GM19395 (cell line): ENCODE measurements around the gene MGST1.

ENCODE experiments used
- ATAC-seq: cut with Tn5 transposase; IDR thresholded peaks from one replicate; pipeline ENCODE4 v1.9.1; 2021; ENCODE audit warnings: mild to moderate bottlenecking, moderate library complexity; ENCODE audit not compliant: unreplicated experiment

MGST1 gene, protein sequence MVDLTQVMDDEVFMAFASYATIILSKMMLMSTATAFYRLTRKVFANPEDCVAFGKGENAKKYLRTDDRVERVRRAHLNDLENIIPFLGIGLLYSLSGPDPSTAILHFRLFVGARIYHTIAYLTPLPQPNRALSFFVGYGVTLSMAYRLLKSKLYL

DNA sequence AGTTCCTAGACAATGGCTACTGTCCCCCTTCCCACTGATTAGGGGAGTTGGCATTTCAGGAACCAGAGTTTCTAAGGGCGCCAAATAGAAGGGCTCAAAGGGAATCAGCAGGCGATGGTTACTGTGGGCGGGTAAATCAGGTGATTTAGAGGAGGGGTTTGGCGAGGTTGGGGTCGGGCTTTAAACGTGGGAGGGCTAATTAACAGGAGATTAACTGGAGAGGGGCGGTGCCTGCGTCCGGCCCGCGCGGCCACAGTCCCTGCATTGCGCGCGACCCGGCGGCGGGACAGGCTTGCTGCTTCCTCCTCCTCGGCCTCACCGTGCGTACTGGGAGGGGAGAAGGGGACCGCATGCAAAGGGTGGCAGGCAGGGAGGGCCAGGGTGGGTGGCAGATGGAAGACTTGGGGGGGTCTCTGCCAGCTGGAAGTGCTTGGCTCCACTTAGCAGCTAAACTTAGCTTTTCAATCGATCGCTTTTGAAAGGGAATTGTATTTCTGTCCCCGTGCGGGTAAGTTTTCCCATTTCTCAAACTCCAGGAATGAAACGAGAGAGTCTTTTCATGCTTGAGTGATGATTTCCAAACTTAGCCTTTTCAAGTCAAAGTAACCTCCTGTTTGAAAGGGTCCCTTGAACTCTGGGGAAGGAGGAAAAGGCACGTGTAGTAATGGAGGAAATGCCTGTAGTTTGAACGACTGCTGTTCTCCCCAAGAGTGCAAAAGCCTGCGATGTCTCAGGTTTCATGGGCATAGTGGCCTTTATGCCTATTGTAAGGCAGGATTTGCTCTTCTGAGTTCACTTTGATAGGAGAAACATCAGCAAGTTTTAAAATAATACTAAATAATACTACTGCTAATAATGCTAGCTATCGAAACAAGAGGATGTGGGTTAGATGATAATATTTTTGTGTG is at the start of gene MGST1:
MGST1 (plus strand) TSS at position 255 of the 908 bp plus-strand sequence. CDS start 6,608 bp downstream, outside the sequence.
- ATAC-seq = peak; percentile 74

DNA sequence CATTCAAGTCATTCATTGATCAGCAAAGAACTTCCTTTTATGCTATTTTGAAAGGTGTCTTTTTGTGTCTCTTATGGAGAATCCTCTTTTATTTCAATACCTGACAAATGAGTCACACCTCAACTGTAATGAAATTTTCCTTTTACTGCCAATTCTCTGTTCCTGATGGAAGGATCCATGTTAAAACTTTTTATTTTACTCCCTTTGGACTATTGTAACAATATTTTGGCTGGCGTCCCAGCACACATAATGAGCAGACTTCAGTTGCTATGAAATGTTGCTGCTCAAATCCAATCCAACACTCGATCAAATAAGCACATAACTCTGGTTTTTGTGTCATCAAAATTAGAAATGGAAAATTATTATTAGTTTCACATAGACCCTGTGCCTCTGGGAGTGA is 48.0 kb upstream of the MGST1 start:
- ATAC-seq = no peak

DNA sequence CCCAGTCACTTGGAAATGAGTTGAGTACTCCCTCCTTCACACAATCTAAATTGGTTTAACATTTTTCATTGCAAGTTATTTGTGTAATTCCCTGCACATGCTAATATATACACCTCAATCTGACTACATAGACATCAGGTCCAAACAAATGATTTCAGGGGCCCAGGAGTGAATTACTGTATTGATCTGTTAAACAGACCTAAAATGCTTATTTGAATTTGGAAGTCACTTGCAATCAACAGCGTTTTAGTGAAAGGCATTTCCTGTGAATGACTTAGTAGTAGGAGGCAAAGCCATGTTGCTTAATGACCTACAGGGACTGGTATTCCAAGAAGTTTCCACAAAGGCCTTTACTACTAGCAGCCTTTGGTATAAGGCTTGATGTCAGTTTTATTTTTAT is 47.3 kb upstream of the MGST1 start:
- no peak for ATAC-seq

DNA sequence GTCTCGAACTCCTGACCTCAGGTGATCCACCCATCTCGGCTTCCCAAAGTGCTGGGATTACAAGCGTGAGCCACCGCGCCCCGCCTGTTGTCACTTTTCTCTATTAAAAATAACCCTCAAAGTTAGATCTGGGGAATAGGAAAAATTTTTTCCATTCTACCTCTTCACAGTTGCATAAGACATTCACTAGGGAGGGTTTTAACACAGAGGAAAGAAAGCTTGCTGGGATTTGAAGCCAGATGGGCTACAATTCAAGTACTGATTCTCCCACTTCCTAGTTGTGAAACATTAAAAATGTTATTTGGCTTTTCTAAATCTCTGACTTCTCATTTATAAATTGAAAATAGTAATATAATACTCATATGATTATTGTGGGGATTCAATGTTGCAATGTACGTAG is 46.7 kb upstream of the MGST1 start:
- ATAC-seq = no peak

DNA sequence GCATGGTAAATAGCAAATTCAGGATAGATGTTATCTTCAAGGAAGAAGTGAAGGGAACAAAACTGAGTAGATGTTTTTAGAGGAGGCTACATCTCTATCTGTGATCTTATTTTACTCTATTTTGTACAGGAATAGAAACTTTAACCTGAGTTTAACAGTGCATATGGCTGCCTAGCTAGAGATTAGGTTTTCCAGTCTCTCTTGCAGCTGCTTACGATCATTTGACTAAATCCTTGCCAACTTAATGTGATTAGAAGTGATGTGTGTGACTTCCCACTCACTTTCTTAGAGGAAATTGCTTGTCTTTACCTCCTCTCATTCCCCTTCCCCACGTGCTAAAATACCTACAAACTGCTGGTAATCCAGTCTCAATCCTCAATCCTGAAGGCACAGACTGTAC is 43.5 kb upstream of the MGST1 start:
- ATAC-seq = no peak

DNA sequence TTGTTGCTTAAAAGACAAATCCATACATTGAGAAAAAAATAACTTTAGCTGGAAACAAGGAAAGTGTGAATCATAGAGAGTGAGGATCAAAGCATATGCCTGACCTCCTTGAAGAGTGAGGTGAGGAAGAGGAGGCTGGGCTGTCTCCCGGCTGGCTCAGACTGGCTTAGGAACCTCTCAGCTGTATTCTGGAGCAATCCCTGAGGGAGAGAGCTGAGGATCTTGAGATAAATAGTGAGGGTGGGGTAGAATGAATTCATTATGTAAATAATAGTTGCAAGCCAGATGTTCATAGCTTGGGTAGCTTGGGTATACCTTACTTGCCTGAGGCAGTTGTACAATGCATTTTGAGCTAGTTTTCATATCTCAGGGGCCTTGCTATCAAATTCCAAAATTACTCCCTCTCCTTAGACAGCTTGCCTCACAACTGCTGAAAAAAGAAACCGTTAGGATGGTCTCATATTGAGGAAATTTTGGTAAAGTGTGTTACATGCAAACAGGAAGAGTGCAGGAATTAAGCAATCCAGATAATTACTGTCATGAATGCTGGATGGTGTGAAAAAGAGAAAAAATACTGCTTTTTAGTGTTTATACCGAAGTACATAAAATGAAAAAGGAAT is 39.5 kb upstream of the MGST1 start:
- no peak for ATAC-seq

DNA sequence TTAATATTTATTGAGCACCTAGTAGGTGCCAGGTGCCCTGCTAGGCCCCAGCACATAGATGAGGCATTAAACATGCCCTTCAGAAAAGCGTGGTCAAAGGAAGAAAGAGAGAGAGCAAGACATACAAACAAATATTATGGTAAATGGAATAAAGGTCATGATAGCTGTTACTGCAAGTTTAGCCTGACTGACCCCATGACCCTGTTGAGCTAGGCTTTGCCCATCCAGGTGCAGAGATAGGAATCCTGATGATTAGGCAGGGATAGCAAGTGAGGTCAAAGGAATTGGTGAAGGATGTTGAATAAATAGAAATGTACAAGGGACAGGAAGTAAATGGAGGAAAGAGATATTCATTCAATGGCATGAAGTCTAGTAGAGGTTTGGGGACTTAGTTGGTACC is 36.5 kb upstream of the MGST1 start:
- ATAC-seq = no peak

DNA sequence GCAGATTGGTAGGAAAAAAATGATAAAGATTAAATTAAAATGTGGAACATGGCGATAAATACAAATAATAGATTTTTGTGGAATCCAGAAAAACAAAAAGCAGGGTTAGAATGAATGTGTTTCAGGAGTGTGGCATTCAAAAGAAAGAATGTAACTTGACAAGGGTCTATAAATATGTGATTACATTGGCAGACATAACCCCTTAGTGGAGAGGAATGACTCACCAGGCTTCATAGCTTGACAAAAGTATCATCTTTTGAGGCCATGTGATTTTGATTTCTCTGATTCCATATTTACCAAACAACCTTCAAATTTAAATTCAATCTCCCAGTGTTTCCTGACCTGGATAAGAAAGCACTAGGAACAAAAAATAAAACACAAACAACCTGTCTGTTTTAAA is 24.4 kb upstream of the MGST1 start:
- ATAC-seq = no peak

DNA sequence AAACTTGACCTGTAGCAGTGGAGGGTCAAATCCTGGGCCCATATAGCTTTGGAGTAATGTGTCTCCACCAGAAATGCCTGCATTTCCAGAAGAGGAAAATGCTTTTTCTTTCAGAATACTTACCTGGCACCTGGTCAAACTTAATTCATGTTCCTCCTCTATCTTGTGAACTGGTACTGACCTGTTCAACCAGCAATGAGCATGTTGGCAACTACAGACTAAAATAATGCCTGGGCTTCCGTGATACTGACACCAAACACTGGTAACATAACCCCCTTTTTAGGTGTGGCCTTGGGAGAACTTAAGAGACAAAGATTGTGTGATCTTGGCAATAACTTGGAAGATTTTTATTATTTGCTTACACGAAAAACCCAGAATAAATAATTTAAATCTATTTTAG is 23.8 kb upstream of the MGST1 start:
- ATAC-seq = no peak

DNA sequence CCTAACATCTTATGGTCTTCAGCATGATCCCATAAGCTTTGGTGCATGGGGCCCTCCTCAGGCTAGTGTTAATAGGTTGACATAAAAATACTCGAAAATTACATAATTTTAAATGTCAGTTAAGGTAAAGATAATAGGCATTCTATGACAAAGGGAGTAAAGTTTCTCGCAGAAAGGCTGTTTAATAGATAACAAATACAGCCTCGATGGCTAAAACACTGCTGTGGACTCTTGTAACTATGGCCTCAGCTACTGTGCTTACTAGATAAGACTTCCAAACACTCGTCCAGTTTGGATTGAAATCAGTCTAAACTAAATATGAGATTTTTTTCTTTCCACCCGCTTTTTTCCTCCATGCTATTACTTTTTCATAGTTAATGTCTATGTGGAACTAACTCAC is 23.2 kb upstream of the MGST1 start:
- no peak for ATAC-seq

DNA sequence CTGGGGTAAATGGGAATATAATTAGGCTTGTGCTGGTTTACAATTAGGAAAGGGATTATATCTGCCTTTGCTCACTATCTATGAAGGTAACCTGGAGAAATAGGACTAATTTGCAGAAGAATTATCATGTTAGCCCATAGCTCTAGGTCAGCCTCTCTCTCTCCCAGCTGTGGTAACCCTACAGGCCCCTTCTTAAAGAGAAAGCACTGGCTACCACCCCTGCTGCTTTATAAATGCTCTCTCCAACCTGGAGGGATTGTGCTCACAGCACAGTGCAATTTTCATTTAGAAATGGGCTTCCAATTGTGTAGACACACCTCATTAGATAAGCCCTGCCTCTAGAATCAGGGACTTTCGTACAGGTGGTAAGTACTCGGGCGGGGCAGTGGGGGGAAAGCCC is 22.7 kb upstream of the MGST1 start:
- no peak for ATAC-seq

DNA sequence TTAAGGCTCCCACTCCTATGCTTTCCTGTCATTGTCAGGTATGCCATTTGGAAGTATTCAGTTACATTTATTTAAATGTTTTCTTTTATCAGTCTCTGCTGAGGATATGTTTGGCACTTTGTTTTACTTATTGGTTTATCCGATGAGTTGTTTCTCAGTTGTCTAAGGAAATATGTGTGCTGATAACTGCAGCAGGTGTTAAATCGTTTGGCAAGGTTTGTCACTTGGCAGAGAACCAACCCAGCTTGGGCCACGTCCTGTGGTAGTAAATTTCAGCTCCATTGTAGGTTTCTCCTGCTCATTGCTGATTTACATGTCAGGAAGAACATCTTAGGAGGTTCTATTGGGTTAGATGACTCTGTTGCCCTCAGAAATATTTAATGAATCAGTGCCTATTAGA is 22.0 kb upstream of the MGST1 start:
- ATAC-seq = no peak

DNA sequence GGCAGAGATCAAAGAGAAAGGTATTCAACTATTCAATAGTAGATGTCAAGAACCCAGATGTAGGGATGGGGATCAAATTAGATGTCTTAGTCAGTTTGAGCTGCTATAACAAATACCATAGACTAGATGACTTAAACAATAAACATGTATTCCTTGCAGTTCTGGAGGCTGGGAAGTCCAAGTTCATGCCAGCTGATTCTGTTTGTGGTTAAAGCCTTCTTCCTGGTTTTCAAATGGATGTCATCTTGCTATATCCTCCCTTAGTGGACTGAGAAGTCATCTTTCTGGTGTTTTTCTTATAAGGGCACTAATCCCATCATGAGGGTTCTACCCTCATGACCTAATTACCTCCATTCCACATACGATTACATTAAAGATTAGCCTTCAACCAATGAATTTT is 19.5 kb upstream of the MGST1 start:
- ATAC-seq = no peak

DNA sequence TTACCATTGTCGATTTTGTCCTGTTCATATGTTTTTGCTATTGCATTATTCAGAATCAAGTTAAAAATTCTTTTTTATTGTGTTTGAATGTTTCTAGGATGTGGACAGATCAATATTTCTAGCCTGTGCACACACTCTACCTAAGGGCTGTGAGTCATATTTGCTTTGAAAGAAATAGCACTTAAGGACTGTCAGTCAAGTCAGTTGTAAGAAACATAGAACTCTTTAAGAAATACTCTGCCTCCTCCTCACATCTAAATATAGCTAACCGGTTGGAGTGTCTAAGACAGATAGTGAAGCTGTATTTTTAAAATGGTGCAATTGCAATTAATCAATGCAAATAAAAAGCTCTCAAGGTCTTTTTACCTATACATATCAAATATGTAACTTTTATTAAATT is 17.9 kb upstream of the MGST1 start:
- no peak for ATAC-seq

DNA sequence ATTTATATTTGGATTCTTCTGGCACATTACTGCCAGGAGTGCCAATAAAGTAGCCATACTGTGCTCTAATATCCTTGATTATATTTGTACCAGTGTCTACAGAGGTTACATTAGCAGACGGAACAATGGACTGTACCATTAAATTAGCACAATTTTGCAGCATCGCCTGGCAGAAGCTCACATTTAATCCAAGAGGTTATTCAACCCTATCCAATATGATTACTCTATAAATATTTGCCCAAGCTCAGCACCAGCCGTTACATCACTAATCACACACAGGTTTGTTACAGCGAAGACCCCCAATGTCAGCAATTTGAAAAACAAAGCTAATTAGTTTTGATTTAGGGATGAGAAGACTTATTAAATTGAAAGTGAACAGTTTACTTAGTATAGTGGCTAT is 16.9 kb upstream of the MGST1 start:
- ATAC-seq = no peak

DNA sequence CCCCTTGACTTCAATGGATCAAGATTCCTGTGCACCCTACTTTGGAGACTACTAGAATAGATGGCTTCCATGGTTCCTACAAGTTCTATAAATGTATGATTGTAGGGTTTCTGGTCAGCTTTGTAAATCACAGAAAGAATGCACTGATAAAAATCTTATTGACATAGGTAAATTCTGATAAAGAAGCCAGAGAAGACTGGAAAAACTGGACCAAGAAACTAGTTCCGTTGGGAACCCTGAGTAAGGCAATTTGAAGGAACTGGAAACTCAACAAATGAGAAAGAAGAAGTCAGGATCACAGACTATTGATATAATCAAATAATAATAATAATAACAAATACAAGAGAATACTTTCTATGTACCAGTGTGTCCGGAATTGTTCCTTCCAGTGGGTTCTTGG is 15.4 kb upstream of the MGST1 start:
- no peak for ATAC-seq

DNA sequence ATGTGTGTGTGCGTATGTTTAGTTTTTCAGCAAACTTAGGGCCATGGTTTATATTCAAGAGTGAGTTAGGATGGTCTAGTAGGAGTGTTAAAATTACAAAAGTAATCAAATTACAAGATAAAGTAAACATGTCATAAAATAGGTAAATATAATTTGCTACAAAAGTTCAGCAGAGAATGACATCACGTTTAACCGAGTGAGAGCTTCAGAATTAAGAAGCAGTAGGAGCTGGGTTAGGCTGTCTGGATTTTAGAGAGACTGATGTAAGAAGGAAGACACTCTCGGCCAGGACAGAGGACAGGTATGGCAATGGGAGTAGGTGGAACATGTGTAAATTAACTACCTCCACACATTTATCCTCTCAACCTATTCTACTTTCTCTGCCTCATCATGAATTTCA is 11.6 kb upstream of the MGST1 start:
- ATAC-seq = no peak

DNA sequence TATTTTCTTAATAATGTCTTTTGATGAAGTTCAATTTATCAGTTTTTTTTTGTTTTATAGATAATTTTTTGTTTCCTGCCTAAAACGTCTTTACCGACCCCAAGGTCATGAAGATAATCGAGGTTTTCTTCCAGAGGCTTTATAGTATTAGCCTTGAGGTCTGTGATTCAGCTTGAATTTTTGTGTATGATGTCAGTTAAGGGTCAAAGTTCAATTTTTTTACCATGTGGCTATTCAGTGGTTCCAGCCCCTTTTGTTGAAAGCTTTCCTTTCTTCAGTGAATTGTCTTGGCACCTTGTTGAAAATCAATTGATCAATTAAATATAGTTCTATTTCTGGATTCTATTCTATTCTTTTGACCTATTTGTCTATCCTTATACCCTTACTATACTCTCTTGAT is 3.2 kb upstream of the MGST1 start:
- no peak for ATAC-seq

DNA sequence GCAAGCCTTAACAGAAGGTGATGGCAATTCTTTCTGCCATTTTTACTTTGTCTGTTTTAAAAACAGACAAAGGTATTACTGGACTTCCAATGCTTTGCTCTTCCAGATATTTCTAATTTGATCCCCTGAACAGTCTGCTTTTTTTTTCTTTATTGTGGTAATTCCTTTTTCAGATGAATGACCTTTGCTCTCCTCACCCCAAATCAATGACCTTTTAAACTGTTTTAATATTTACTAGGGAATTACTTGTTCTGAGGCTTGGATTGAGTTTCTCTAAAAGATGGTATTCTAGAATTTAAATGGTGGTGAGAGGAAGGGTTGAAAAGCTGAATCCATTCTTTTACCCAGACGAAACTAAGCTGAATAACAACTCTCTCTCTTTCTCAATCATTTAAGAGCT is 2.3 kb upstream of the MGST1 start:
- no peak for ATAC-seq

DNA sequence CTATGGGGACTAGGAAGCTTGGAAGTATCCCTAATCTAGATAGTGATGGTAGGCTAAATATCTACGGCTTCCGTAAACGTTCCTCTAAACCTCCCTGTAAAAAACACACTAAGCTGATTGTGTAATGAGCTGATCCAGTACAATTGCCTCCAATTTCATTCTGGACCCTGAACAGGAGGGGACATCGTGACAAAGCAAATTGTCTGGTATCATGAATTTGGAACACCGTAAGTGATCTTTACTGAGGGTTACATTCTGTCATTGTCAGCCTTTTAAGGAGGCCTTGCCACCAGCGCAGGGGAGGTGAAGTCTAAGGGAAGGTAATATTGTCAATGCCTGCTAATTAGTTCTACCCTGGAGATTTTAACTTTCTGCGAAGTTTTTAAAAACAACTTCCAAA is 487 bp upstream of the MGST1 start:
- ATAC-seq = peak; percentile 1

DNA sequence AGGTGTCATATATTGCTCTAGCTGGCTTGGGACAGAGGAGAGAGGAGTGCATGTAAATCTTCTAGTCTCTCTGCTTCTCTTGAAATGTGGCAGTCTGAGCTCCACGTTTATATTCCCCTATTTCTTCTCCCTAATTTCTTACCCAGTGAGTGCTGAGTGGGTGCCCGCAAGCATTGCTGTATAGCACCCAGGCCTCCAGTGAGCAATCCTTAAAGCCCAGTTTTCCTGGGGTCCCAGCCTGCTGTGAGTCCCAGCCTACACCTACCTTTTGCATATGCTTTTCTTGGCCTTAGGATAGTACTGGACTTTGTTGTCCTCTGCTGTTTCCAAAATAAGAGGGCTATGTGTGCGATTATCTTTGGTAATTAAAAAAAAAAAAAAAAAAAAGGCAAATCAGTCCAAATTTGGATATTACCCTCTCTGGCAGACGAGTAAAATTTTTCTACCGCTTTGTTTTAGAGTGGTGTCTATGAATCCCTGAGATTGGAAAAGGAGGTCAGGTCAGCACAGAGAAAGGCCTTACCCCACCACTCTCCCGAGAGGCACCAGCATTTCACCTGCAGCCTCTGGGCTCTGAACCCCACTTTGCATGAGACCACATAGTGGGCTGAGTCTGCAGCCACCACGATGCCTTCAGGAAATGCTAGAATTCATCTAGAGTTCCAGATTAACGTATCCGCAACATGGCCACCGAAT is 1.1 kb downstream of the MGST1 start:
- ATAC-seq = peak; percentile 65

DNA sequence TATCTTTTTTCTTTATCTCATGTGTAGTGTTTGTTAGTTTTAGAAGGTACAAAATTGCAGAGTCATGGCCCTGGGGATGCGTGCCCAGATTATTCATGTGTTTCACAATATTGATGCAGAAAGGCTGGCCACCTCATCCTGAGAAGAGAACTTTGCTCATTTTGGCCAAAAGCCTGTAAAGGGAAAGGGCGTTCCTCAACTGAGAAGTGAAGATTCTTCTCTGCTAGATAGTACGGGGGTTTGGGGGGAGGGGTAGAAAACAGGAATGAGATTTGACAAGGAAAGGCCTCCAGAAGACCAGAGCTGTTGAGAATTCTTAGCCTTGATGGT is 1.7 kb downstream of the MGST1 start:
- ATAC-seq = peak; percentile 39
